Hepatocyte (in vitro differentiated cells): ENCODE results near the gene EIF5A2. TPM values are rescaled to one million over a fixed set of nuclear protein-coding genes. Genes with fewer than 3 reads are reported as not detected.

ENCODE experiments used
- DNase-seq: peaks from one replicate; pipeline ENCODE4 v3.0.0-alpha.2; 2016; ENCODE audit warnings: low spot score
- H2AFZ ChIP-seq: fragments of 200-600 bp; sonication (generic); 2 replicates; pipeline ENCODE4 v1.6.0; 2016; ENCODE audit warnings: antibody characterized with exemption, mild to moderate bottlenecking
- H3K27ac ChIP-seq: fragments of 200-600 bp; sonication (generic); 2 replicates; pipeline ENCODE4 v1.5.1; 2016; ENCODE audit warnings: mild to moderate bottlenecking
- H3K27me3 ChIP-seq: fragments of 200-600 bp; sonication (generic); 2 replicates; pipeline ENCODE4 v1.6.1; 2016
- H3K36me3 ChIP-seq: fragments of 200-600 bp; sonication (generic); replicated peaks from 2 replicates; pipeline ENCODE4 v1.5.1; 2016; ENCODE audit warnings: low read depth; ENCODE audit not compliant: insufficient read depth
- H3K4me1 ChIP-seq: fragments of 200-600 bp; sonication (generic); 2 replicates; pipeline ENCODE4 v1.5.1; 2016; ENCODE audit warnings: mild to moderate bottlenecking, moderate library complexity; ENCODE audit not compliant: insufficient read depth
- H3K4me2 ChIP-seq: fragments of 200-600 bp; sonication (generic); 2 replicates; pipeline ENCODE4 v1.6.0; 2016
- H3K4me3 ChIP-seq: fragments of 200-600 bp; sonication (generic); 2 replicates; pipeline ENCODE4 v1.5.1; 2016; ENCODE audit warnings: mild to moderate bottlenecking
- H3K79me2 ChIP-seq: fragments of 200-600 bp; sonication (generic); 2 replicates; pipeline ENCODE4 v1.6.0; 2017; ENCODE audit warnings: mild to moderate bottlenecking
- H3K9me2 ChIP-seq: fragments of 200-600 bp; sonication (generic); replicated peaks from 2 replicates; pipeline ENCODE4 v1.6.0; 2017; ENCODE audit warnings: mild to moderate bottlenecking; ENCODE audit not compliant: insufficient read depth
- H3K9me3 ChIP-seq: fragments of 200-600 bp; sonication (generic); 2 replicates; pipeline ENCODE4 v1.5.1; 2016; ENCODE audit warnings: low read depth, mild to moderate bottlenecking
- H4K20me1 ChIP-seq: fragments of 200-600 bp; sonication (generic); 2 replicates; pipeline ENCODE4 v1.6.0; 2016; ENCODE audit warnings: mild to moderate bottlenecking; ENCODE audit not compliant: insufficient read depth, poor library complexity, severe bottlenecking
- EZH2 ChIP-seq: fragments of 200-600 bp; sonication (generic); IDR thresholded peaks from 2 replicates; pipeline ENCODE4 v1.6.1; 2016; ENCODE audit warnings: antibody characterized with exemption, mild to moderate bottlenecking, borderline replicate concordance
- EZH2phosphoT487 ChIP-seq: fragments of 200-600 bp; sonication (generic); IDR thresholded peaks from one replicate; pipeline ENCODE4 v1.6.1; 2018; ENCODE audit warnings: antibody characterized with exemption, mild to moderate bottlenecking, low read depth, moderate library complexity; ENCODE audit not compliant: unreplicated experiment, severe bottlenecking
- WGBS: methylation state at CpG from one replicate; pipeline ENCODE4 v1.1.6; 2016; ENCODE audit warnings: low lambda C conversion rate; ENCODE audit errors: missing lambda C conversion rate; 5-methylcytosine and 5-hydroxymethylcytosine counted together
- polyA plus RNA-seq: library from polyadenylated mRNA; unstranded; fragments of >200 nt; fragmentation: Nextera tagmentation; extraction: Ambion mirVana; gene quantifications from 2 replicates; pipeline ENCODE4 v1.2.1, GENCODE V29; 2016
- total RNA-seq: library from RNA; depleted of rRNA; stranded (reverse); fragments of >200 nt; gene quantifications from 2 replicates; pipeline ENCODE4 v1.2.3, GENCODE V29; 2014
- TF ChIP-seq, protein P1 (sequence below): fragments of 200-600 bp; sonication (generic); IDR thresholded peaks from 2 replicates; pipeline ENCODE4 v1.5.1; 2016; ENCODE audit warnings: antibody characterized with exemption, mild to moderate bottlenecking; ENCODE audit not compliant: poor library complexity

The EIF5A2 gene
- total and polyA plus RNA-seq, 2 experiments from 2014 or later: 4.5 to 5.3 TPM

DNA sequence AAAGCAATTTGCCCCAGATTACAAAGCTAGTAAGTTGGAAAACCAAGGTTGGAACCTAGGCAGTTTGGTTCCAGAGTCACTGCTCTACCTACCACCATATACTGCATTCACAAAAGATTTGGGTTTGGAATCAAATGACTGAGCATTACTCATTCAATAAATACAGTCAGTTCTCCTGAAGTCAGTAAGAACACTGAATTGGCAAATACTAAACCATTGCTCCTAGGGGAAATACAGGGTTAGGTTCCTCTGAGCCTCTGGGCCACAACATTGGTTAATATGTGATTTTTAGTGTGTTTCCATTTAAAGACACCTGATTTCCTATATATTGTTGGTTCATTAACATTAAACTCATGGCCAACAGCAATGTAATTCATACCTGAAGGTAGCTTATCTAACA, 2.1 kb upstream of the EIF5A2 start:
- peaks cover 3% of the 10 kb centered on the region for H3K79me2 ChIP-seq
- no peaks in the 10 kb centered on the region for H3K4me1 ChIP-seq
- no peaks in the 10 kb centered on the region for H3K27me3 ChIP-seq
- H2AFZ ChIP-seq: no peak overlapping the region
- no peak overlapping the region for H3K4me2 ChIP-seq
- no peaks in the 10 kb centered on the region for H4K20me1 ChIP-seq
- no peaks in the 10 kb centered on the region for H3K36me3 ChIP-seq
- no peak overlapping the region for H3K4me3 ChIP-seq
- peaks cover 5% of the 10 kb centered on the region for H3K9me3 ChIP-seq
- H3K27ac ChIP-seq: no peak overlapping the region
- TF ChIP-seq EZH2 (no peak), EZH2phosphoT487 (no peak)
- TF ChIP-seq, protein P1, sequence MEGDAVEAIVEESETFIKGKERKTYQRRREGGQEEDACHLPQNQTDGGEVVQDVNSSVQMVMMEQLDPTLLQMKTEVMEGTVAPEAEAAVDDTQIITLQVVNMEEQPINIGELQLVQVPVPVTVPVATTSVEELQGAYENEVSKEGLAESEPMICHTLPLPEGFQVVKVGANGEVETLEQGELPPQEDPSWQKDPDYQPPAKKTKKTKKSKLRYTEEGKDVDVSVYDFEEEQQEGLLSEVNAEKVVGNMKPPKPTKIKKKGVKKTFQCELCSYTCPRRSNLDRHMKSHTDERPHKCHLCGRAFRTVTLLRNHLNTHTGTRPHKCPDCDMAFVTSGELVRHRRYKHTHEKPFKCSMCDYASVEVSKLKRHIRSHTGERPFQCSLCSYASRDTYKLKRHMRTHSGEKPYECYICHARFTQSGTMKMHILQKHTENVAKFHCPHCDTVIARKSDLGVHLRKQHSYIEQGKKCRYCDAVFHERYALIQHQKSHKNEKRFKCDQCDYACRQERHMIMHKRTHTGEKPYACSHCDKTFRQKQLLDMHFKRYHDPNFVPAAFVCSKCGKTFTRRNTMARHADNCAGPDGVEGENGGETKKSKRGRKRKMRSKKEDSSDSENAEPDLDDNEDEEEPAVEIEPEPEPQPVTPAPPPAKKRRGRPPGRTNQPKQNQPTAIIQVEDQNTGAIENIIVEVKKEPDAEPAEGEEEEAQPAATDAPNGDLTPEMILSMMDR: no peak
- DNase-seq: no peak
- no peaks in the 10 kb centered on the region for H3K9me2 ChIP-seq

DNA sequence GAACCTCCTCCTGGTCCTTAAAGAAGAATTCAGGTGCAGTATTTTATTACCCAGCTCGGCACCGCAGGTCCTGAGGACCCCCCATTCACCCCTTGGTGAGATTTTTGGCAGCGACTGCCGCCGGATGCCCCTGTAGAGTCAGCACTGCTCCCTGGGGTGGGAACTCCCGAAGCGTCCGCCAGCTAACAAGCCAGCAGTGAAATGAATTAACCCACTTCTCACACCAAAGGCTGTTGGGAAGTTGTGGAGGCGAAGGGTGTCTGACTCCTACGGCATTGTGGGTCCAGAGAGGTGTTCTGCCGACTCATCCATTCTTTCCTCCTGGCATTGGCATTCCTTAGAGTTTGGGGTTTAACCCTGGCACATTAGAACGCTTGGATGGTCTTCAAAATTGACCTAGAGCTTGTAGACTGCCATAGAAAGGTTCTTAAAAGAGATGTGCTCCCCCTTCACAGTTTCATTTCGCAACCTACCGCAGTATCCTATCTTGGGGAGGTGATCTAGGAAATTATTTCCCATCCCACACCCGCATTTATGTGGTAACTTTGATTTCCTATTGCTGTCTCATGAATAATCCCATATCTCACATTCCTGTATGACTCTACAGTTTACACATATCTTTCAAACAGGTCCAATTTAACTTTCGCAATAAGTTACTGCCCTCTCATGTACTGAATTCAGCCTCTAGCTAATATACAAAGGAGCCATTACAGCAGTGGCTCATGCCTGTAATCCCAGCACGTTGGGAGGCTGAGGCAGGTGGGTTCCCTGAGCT, 879 bp upstream of the EIF5A2 start:
- WGBS: 95% methylated on average over 17 of the region's 17 CpGs
- H4K20me1 ChIP-seq: no peaks in the 10 kb centered on the region
- peak overlapping the region; percentile 24 for H3K27ac ChIP-seq
- no peak overlapping the region for H2AFZ ChIP-seq
- no peaks in the 10 kb centered on the region for H3K9me2 ChIP-seq
- TF ChIP-seq EZH2phosphoT487 (no peak), EZH2 (no peak)
- TF ChIP-seq, protein P1: no peak
- no peak overlapping the region for H3K4me3 ChIP-seq
- peaks cover 3% of the 10 kb centered on the region for H3K79me2 ChIP-seq
- peaks cover 5% of the 10 kb centered on the region for H3K9me3 ChIP-seq
- H3K36me3 ChIP-seq: no peaks in the 10 kb centered on the region
- peak overlapping the region; percentile 89 for H3K4me2 ChIP-seq
- H3K4me1 ChIP-seq: no peaks in the 10 kb centered on the region
- peak; percentile 8 for DNase-seq
- no peaks in the 10 kb centered on the region for H3K27me3 ChIP-seq

DNA sequence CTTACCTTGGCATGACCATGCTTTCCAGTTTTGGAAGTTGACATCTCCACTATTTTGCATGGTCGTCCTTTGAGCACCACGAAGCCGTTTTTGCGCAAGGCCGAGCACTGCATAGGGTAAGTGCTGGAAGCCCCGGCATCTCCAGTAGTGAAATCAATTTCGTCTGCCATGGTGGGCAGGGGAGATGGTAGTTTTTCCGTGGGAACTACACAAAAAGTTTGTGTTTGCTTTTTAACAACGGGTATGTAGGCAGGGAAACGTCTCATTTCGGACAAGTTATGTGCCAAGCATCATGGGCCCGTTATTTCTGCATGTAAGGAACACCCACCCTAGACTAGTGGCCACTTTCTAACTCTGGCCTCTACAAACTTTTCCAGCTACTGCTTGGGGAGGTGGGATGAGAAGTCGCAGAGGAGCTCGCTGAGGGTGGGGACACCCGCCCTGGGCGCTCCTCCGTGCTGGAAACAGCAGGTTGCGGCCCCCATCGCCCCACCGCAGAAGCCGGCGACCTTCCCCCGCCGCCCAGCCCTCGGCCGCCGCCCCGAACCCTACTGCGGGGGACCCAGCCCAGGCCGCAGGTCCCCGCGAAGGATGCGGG, 701 bp downstream of the EIF5A2 start:
- 10% methylated on average over 29 of the region's 33 CpGs for WGBS
- Histone ChIP-seq H4K20me1 (no peaks in the 10 kb centered on the region), H3K27ac (peak overlapping the region; percentile 56), H3K4me3 (peak overlapping the region; percentile 75), H2AFZ (peak overlapping the region; percentile 90), H3K9me2 (no peaks in the 10 kb centered on the region), H3K79me2 (peaks cover 3% of the 10 kb centered on the region), H3K36me3 (no peaks in the 10 kb centered on the region), H3K9me3 (peaks cover 5% of the 10 kb centered on the region), H3K4me1 (no peaks in the 10 kb centered on the region), H3K4me2 (peak overlapping the region; percentile 89), H3K27me3 (no peaks in the 10 kb centered on the region)
- peak; percentile 11 for DNase-seq
- TF ChIP-seq, protein P1: no peak
- TF ChIP-seq EZH2 (no peak), EZH2phosphoT487 (no peak)
